T-helper 17 cell (primary cell): ENCODE results near the gene CDH26. TPM values are rescaled to one million over a fixed set of nuclear protein-coding genes. Genes with fewer than 3 reads are reported as not detected.
A peak's percentile ranks its signal among the peaks of the same experiment; 100 is the strongest.

Source experiments
- ATAC-seq: fragments of 150-1000 bp; cut with Tn5 transposase; 2 replicates; pipeline ENCODE4 v1.10.0; 2021; ENCODE audit warnings: mild to moderate bottlenecking, moderate library complexity
- DNase-seq, 3 donors: peaks; one replicate each; pipeline versions ENCODE4 v3.0.0 to v3.0.0-alpha.2; 2020 to 2021
- H3K9me3 ChIP-seq: one replicate; pipeline ENCODE4 v1.7.0; 2013; ENCODE audit warnings: low read length, mild to moderate bottlenecking; ENCODE audit not compliant: control insufficient read depth, poor library complexity, severe bottlenecking
- H3K27ac Mint-ChIP-seq: one replicate; pipeline ENCODE4 v1.8.0; 2022; ENCODE audit warnings: mild to moderate bottlenecking, moderate library complexity, mixed read lengths
- H3K27me3 Mint-ChIP-seq: one replicate; pipeline ENCODE4 v1.8.0; 2022; ENCODE audit warnings: mixed read lengths
- H3K36me3 Mint-ChIP-seq: one replicate; pipeline ENCODE4 v1.8.0; 2022; ENCODE audit warnings: low read depth, mixed read lengths
- H3K4me1 Mint-ChIP-seq: one replicate; pipeline ENCODE4 v1.8.0; 2022; ENCODE audit warnings: mild to moderate bottlenecking, mixed read lengths
- H3K4me3 Mint-ChIP-seq: one replicate; pipeline ENCODE4 v1.8.0; 2022; ENCODE audit warnings: mild to moderate bottlenecking, moderate library complexity, mixed read lengths
- total RNA-seq, 4 donors: library from RNA in 2 of 4; stranded (reverse) in 2 of 4; gene quantifications; one replicate each; pipeline ENCODE4 v1.2.3 and lab custom pipeline; 2022 to 2026

The CDH26 gene
- total RNA-seq, 2 donors from 2014 or later, result 0.37 to 1.9 TPM

DNA sequence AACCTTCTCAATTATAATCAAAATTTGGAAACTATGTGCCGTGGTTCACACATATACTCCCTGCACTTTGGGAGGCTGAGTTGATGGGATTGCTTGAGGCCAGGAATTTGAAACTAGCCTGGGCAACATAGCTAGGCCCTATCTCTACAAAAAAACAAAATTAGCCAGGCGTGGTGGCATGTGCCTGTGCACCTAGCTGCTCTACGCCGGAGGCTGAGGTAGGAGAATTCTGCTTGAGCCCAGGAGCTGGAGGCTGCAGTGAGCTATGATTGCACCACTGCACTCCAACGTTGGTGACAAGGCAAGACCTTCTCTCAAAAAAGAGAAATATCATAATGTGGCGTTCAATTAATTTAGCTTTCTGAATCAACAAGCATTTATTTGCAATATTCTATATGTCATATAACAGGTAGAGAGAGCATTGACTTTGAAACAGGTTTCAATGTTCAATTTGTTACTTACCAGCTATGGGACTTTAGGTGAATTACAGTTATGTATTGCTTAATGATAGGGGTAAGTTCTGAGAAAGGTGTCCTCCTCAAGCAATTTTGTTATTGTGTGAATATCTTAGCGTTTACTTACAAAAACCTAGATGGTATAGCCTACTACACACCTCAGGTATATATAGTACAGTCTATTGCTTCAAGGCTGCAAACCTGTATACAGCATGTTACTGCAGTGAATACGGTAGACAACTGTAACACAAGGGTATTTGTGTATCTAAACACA is 22.6 kb upstream of the CDH26 start:
- H3K9me3 ChIP-seq, result no peaks in the 10 kb centered on the region
- H3K4me1 Mint-ChIP-seq, result peaks cover 24% of the 10 kb centered on the region
- no peak overlapping the region for H3K4me3 Mint-ChIP-seq
- H3K36me3 Mint-ChIP-seq, result no peaks in the 10 kb centered on the region
- no peak overlapping the region for H3K27ac Mint-ChIP-seq
- no peaks in the 10 kb centered on the region for H3K27me3 Mint-ChIP-seq
- DNase-seq (no peak), ATAC-seq (no peak)

DNA sequence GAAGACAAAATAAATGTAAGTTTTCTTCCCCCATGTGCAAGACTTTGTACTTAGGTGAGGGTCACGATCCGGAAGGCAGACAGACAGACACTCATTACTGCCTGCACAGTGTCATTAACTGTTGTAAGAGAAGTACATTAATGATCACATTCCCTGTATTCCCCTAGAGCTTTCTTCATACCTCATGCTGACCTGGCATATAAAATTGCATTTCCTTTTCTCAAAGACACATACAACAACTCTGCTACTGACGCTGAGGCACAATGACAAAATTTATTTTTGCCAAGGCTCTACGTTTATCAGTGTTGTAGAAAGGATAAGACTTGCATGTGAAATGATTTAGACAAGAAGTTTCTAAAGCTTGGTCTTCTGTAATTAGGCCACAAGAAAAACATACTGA is 21.8 kb upstream of the CDH26 start:
- Mint-ChIP-seq H3K27ac (no peak overlapping the region), H3K4me1 (peaks cover 28% of the 10 kb centered on the region), H3K4me3 (no peak overlapping the region), H3K27me3 (no peaks in the 10 kb centered on the region), H3K36me3 (no peaks in the 10 kb centered on the region)
- no peaks in the 10 kb centered on the region for H3K9me3 ChIP-seq
- no peak for DNase-seq
- no peak for ATAC-seq

DNA sequence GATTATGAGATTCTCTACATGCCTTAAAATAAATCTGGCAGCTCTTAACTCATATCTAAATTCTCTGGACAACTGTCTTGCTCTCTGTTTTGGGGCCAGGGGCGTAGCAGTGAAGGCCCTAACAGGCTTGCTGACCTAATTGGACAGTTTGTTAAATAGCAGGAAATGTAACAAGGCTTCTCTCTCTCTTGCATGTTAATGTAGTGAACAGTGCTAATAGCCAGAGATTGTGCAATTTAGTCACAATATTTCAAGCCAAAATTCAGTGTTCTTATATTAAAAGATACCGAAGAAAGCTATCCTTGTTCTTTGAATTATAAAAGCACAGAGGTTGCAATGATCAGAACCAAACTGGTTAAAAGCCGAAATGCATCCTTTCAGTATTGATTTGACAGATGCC is 21.1 kb upstream of the CDH26 start:
- Mint-ChIP-seq H3K4me3 (no peak overlapping the region), H3K27me3 (no peaks in the 10 kb centered on the region), H3K36me3 (no peaks in the 10 kb centered on the region), H3K27ac (no peak overlapping the region), H3K4me1 (peaks cover 31% of the 10 kb centered on the region)
- ATAC-seq (no peak), DNase-seq (no peak)
- no peaks in the 10 kb centered on the region for H3K9me3 ChIP-seq

GRCh38 chr20:59938221-59938620 is 20.0 kb upstream of the CDH26 start:
- H3K27ac Mint-ChIP-seq, result peak overlapping the region; percentile 83
- H3K27me3 Mint-ChIP-seq, result no peaks in the 10 kb centered on the region
- DNase-seq (no peak), ATAC-seq (no peak)
- H3K4me3 Mint-ChIP-seq, result peak overlapping the region; percentile 83
- H3K9me3 ChIP-seq, result no peaks in the 10 kb centered on the region
- peaks cover 31% of the 10 kb centered on the region for H3K4me1 Mint-ChIP-seq
- H3K36me3 Mint-ChIP-seq, result no peaks in the 10 kb centered on the region

DNA sequence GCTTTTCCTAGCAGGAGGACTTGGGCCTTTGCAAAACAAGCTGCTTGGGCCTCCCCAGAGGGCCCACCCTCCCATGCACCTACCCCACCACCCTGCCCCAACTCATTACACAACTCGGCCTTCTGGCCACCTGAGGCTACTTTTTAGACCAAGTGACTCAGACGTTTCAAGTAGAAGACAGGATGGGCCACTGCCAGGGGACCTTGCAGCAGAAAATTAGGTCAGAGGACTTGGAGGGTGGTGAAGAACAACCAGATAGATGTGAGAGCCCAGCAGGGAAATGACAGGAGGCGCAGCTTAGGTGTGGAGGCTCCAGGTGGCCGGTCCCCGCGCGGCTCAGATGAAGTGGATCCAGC is 19.5 kb upstream of the CDH26 start:
- ATAC-seq, result no peak
- no peak for DNase-seq
- H3K4me3 Mint-ChIP-seq, result peak overlapping the region; percentile 83
- H3K27me3 Mint-ChIP-seq, result no peaks in the 10 kb centered on the region
- peaks cover 31% of the 10 kb centered on the region for H3K4me1 Mint-ChIP-seq
- H3K36me3 Mint-ChIP-seq, result no peaks in the 10 kb centered on the region
- H3K9me3 ChIP-seq, result no peaks in the 10 kb centered on the region
- H3K27ac Mint-ChIP-seq, result peak overlapping the region; percentile 83

DNA sequence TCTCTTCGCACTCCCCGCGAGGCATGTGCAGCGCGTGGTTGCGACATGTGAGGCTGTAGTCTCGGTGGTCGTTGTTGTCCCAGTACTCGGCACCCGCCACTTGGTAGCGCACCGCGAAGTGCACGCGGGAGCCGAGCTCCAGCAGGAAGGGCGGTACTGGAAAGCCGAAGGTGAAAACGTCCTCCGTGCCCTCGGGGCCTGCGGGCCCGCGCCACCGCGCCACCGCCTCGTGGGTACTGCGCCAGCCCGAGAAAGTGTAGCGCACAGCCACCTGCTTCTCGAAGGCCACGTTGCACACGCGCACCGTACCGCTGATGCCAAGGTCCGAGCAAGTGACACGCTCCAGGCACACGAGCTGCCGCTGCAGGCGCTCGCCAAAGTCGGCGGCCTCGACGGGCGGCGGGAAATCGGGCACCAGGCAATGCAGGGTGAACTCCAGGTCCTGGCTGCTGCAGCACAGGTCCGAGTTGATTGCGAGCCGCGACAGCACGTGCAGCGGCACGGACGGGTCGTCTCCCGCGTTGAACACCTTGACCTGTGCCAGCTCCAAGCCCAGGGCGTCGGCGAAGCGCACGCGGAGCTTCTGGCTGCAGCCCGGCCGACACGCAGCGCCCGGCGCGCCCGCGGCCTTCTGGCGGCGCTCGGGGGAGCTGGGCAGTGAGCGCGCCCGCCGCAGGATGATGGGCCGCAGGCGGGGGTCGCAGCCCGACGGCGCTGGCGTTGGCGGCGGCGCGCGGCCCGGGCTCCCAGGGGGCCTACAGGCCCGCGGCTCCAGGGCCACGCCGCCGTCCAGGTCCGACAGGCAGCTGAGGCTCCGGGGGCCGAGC is 19.0 kb upstream of the CDH26 start:
- Mint-ChIP-seq H3K4me1 (peaks cover 31% of the 10 kb centered on the region), H3K27ac (peak overlapping the region; percentile 83)

DNA sequence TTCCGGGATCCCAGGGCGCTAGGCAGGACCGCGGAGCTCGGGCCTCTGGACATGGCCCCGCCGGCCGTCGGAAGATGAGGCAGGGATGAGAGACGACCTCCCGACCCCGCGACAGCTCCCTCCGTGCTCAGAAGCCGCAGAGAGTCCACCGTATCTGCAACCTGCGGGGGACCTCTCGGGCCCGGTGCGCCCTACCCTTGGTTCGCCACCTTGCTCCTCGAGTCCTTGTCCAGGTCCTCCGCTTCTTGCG is 18.4 kb upstream of the CDH26 start:
- ATAC-seq (peak; percentile 3), DNase-seq (no peak)
- H3K9me3 ChIP-seq, result no peaks in the 10 kb centered on the region
- H3K27ac Mint-ChIP-seq, result peak overlapping the region; percentile 97
- H3K36me3 Mint-ChIP-seq, result no peaks in the 10 kb centered on the region
- peaks cover 31% of the 10 kb centered on the region for H3K4me1 Mint-ChIP-seq
- H3K27me3 Mint-ChIP-seq, result no peaks in the 10 kb centered on the region
- peak overlapping the region; percentile 96 for H3K4me3 Mint-ChIP-seq

More for the DNA sequence above, 19.0 kb upstream of the CDH26 start:
- H3K36me3 Mint-ChIP-seq, result no peaks in the 10 kb centered on the region
- peak overlapping the region; percentile 96 for H3K4me3 Mint-ChIP-seq
- H3K27me3 Mint-ChIP-seq, result no peaks in the 10 kb centered on the region
- DNase-seq (no peak), ATAC-seq (no peak)
- H3K9me3 ChIP-seq, result no peaks in the 10 kb centered on the region

DNA sequence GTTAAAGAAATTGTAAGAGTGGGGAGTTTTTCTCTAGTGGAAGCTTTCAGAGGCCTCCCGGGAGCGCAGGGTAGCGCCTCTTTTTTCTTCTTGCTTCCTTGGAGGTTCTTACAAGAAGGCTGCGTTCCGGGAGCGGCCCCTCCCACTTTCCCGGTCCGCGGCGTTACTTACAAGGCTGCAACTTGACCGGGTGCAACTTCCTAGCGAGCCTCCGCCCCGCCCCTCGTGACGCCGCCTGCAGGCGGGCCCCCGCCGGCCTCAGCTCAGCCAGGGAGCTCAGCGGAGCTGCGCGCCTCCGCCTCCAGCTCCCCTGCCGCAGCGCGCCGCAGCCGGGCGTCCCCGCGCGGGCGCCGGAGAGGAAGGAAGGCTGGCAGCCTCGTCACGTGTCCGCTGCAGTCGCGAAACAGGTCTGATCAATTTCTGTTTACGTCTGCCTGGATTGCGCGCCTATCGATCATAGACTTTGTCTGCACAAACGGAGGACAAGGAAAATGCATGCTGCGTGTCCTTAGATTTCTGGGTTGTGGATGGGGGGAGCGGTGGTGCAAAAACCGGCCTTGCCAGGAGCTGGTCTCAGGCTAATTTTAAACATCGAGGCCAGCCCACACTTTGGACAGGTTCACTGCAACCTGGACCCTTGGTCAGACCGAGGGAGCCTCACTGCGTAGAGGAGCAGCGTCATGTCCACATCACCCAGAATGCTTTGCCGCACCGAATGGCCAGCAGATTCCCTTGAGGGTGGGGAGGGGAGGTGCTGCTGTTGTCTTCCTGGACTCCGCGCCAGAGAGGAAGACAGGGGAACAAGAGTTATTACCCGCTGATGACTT is 17.9 kb upstream of the CDH26 start, which contains the start of the genes FAM217B and PPP1R3D:
Gene FAM217B, plus strand, starts transcription at position 261 of the 827 bp plus-strand sequence. CDS start 3,555 bp downstream, outside the sequence.
Gene PPP1R3D, minus strand, starts transcription at position 177 of the 827 bp plus-strand sequence. CDS start 374 bp downstream, outside the sequence.
- Mint-ChIP-seq H3K27me3 (no peaks in the 10 kb centered on the region), H3K4me1 (peaks cover 31% of the 10 kb centered on the region), H3K27ac (peak within 1 kb of the TSS; percentile 97), H3K4me3 (peak within 1 kb of the TSS; percentile 96), H3K36me3 (no peaks in the 10 kb centered on the region)
- DNase-seq (peak; percentile 84 to 86 (median 85)), ATAC-seq (peak; percentile 98)
- H3K9me3 ChIP-seq, result no peaks in the 10 kb centered on the region

- DNase-seq, result no peak
- H3K36me3 Mint-ChIP-seq, result no peaks in the 10 kb centered on the region
- no peak for ATAC-seq
- peak overlapping the region; percentile 97 for H3K27ac Mint-ChIP-seq
- no peaks in the 10 kb centered on the region for H3K27me3 Mint-ChIP-seq
- H3K4me3 Mint-ChIP-seq, result peak overlapping the region; percentile 96
- peaks cover 30% of the 10 kb centered on the region for H3K4me1 Mint-ChIP-seq
- no peaks in the 10 kb centered on the region for H3K9me3 ChIP-seq
Observed at GRCh38 chr20:59940956-59941294, 17.3 kb upstream of the CDH26 start.

GRCh38 chr20:59942245-59942644 is 16.0 kb upstream of the CDH26 start:
- DNase-seq (no peak), ATAC-seq (no peak)
- H3K36me3 Mint-ChIP-seq, result no peaks in the 10 kb centered on the region
- H3K27me3 Mint-ChIP-seq, result no peaks in the 10 kb centered on the region
- H3K4me3 Mint-ChIP-seq, result no peak overlapping the region
- H3K9me3 ChIP-seq, result no peaks in the 10 kb centered on the region
- peaks cover 24% of the 10 kb centered on the region for H3K4me1 Mint-ChIP-seq
- H3K27ac Mint-ChIP-seq, result peak overlapping the region; percentile 97

DNA sequence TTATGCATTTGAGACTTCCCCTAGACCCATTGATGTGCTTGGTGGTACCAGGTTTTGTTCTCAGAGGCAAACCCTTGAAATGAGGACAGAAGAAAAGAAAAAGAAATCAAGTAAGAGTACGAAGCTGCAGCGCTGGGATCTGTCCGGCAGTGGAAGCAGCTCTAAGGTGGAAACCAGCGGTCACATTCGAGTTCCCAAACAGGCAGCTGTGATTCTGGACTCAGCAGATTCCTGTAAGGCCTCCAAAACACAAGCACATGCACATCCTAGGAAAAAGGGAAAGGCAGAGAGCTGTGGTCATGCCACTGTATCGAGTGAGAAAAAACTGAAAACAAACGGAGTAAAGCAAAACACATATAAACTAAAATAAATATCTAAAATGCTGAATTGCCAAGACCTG is 13.5 kb upstream of the CDH26 start:
- Mint-ChIP-seq H3K36me3 (no peaks in the 10 kb centered on the region), H3K27me3 (no peaks in the 10 kb centered on the region), H3K4me1 (peaks cover 20% of the 10 kb centered on the region), H3K4me3 (no peak overlapping the region), H3K27ac (peak overlapping the region; percentile 39)
- ATAC-seq (no peak), DNase-seq (no peak)
- H3K9me3 ChIP-seq, result no peaks in the 10 kb centered on the region

- Mint-ChIP-seq H3K4me1 (peaks cover 18% of the 10 kb centered on the region), H3K27me3 (no peaks in the 10 kb centered on the region), H3K36me3 (no peaks in the 10 kb centered on the region), H3K27ac (peak overlapping the region; percentile 47), H3K4me3 (no peak overlapping the region)
- ATAC-seq (no peak), DNase-seq (no peak)
- H3K9me3 ChIP-seq, result no peaks in the 10 kb centered on the region
Observed at GRCh38 chr20:59945175-59945574, 13.0 kb upstream of the CDH26 start.

GRCh38 chr20:59945731-59946130 is 12.5 kb upstream of the CDH26 start:
- H3K4me3 Mint-ChIP-seq, result no peak overlapping the region
- no peaks in the 10 kb centered on the region for H3K9me3 ChIP-seq
- DNase-seq, result no peak
- no peak for ATAC-seq
- peak overlapping the region; percentile 47 for H3K27ac Mint-ChIP-seq
- H3K36me3 Mint-ChIP-seq, result no peaks in the 10 kb centered on the region
- H3K27me3 Mint-ChIP-seq, result no peaks in the 10 kb centered on the region
- H3K4me1 Mint-ChIP-seq, result peaks cover 16% of the 10 kb centered on the region
